HCT116 (cell line): ENCODE results near the gene PNRC2.

ENCODE experiments used
- CTCF ChIP-seq, 3 experiments: fragments of 200-600 bp in 1 of 3; sonication (generic) in 1 of 3; IDR thresholded peaks in 2 of 3; conservative IDR thresholded peaks in 1 of 3; 2 replicates each; pipeline ENCODE4 v1.5.1; 2012 to 2017; ENCODE audit warnings: low read depth in 2 of 3, low read length in 2 of 3, antibody characterized with exemption in 1 of 3, borderline replicate concordance in 1 of 3, control low read depth in 1 of 3, mild to moderate bottlenecking in 1 of 3, mixed read lengths in 1 of 3, mixed run types in 1 of 3, moderate library complexity in 1 of 3; ENCODE audit not compliant: insufficient read depth in 1 of 3
- EZH2 ChIP-seq: fragments of 200-600 bp; sonication (generic); IDR thresholded peaks from 2 replicates; pipeline ENCODE4 v1.6.1; 2017; ENCODE audit warnings: antibody characterized with exemption, mixed run types
- POLR2A ChIP-seq: IDR thresholded peaks from 2 replicates; pipeline ENCODE4 v1.7.0; 2011; ENCODE audit warnings: borderline replicate concordance; ENCODE audit not compliant: insufficient read depth, insufficient read length; ENCODE audit errors: extremely low read depth
- ZNF274 ChIP-seq: fragments of 200-500 bp; sonication (Bioruptor generic); IDR thresholded peaks from 2 replicates; pipeline ENCODE4 v1.6.1; 2014; ENCODE audit warnings: mild to moderate bottlenecking, low read depth, low read length, inconsistent platforms

- TF ChIP-seq EZH2, result no peak
- no peak for TF ChIP-seq CTCF (IDR thresholded peaks at IDR 0.05 in 2 of 3, conservative IDR thresholded peaks at IDR 0.05 in 1 of 3; ENCODE audit: borderline replicate concordance in 1 of 3, insufficient read depth in 1 of 3, low read depth in 2 of 3, low read length in 2 of 3)
- no peak for TF ChIP-seq ZNF274
- no peak for TF ChIP-seq POLR2A
These were observed 29.6 kb downstream of the PNRC2 start for GRCh38 chr1:23989263-23989662.
